ENCODE data around the gene ARHGAP42.

Gene ARHGAP42

DNA sequence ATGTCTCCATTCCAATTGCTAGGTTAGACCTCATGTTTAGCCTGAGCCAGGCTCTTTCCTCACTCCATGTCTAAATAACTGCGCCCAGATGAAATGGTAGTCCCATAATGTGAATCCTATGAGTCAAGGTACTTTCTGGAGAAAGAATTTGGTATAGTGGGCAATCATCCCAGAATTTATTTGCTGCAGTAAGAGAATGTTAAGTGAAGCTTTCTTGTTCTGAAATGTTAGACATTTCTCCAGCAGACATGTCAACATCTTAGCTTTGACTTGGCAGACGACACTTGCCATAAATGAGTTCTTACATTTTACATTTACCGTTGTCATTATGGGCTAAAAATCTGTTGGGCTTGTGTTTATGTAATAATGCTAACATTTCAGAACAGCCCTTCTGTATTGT is 277.3 kb downstream of the ARHGAP42 start:
- H3K4me3 ChIP-seq (ENCODE audit: low read length): no peak overlapping the region
- no peak for DNase-seq (ENCODE audit: low read depth, low spot score)

DNA sequence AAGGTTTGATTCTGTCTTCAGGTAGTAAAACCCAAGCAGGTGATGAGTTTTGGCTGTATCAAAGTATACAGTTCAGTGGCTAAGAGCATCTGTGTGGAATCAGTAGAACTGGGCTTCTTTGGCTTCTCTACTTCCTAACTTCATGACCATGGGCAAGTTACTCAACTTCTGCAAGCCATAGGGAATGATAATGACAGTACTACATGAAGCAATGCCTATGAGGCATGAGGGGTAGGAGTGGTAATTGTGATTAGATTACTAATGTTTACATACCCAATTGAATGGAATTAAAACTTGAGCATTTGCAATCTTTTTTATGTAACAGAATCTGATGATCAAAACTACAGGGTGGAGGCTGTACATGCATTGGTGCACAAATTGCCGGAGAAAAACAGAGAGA is 278.3 kb downstream of the ARHGAP42 start:
- DNase-seq (ENCODE audit: low read depth, low spot score): no peak
- H3K4me3 ChIP-seq (ENCODE audit: low read length): no peak overlapping the region

DNA sequence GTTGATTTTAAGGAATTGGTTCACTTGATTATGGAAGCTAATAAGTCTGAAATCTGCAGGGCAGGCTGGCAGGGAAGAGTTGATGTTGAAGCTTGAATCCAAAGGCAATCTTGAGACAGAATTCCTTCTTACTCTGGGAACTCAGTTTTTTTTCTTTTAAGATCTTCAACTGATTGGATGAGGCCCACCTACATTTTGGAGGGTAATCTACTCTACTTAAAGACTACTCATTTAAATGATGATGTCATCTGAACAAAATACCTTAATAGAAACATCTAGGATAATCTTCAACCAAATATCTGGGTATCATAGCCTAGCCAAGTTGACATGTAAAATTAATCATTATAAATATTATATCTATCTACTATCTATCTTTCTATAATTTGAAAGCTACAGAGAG is 279.3 kb downstream of the ARHGAP42 start:
- DNase-seq (ENCODE audit: low read depth, low spot score): no peak
- H3K4me3 ChIP-seq (ENCODE audit: low read length): no peak overlapping the region

DNA sequence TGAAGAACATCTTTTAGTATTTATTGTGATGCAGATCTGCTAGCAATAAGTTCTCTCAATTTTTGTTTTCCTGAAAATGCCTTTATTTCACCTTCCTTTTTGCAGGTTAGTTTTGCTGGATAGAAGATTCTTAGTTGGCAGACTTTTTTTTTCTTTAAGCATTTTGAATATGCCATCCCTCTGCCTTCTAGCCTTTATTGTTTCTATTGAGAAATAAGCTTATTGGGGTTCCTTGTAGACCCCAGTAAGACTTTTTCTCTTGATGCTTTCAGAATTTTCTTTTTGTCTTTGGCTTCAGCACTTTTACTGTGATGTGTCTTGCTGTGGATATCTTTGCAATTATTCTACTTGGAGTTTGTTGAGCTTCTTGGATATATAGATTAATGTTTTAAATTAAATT is 281.9 kb downstream of the ARHGAP42 start:
- no peak for DNase-seq (ENCODE audit: low read depth, low spot score)

DNA sequence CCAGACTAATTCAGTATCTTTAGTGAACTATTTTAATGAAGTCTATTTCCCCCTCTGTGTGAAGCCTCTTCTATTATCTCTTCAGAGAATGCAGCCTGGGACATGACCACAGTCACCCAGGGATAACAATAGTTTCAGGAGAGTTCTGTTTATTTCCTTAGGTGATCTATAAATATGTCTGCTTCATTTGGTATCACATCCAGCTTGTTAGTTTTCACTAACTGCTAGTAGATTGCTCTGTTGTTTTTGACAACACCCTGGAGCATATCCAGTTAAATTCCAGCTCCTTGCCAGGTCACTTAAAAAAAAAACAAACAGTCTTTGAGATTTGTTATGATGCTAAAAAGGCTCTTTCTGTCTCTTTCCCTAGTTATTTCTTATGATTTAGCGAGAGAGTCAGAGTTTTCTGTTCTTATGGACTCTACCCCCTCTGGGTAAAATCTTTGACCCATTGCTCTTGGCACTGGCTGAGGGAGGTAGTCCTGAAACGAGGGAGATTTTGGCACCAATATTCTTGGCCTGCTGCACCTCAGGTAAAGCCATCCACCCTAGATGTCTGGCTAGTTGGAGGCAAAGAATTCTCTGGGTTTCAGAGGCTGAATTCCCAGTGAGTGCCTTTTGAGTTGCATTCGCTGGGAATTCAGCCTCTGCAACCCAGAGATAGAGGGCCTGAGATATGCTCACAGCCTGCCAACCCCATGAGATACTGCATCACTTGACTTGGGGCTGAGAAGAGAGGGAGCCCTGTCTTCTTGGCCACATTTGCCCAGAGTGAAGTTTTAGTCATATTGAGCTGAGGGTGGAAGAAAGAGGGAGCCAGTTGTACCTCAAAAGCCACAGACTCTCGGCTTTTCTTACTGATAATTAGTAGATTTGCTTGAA is 283.4 kb downstream of the ARHGAP42 start:
- DNase-seq (ENCODE audit: low read depth, low spot score): no peak
- H3K4me3 ChIP-seq (ENCODE audit: low read length): no peak overlapping the region

More for the DNA sequence above, 281.9 kb downstream of the ARHGAP42 start:
- no peak overlapping the region for H3K4me3 ChIP-seq (ENCODE audit: low read length)

DNA sequence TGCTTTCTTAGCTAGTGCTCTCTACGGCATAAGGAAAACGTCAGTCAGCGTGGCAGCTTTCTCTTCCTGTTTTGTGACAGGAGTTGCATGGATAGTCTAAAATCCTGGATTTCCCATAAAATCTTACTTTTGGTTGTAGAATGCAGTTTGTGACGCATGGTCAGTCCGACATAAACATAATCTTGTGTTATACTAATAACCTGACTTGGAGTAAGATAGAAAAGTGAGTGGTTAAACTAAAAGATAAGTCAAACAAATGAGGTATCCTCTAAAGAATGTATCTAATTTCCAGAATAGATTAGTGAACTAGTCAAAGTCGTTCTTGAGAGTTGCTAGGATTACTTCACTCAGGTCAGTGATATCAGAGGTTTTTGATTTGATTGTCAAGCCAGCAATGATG is 285.0 kb downstream of the ARHGAP42 start:
- no peak for DNase-seq (ENCODE audit: low read depth, low spot score)
- no peak overlapping the region for H3K4me3 ChIP-seq (ENCODE audit: low read length)

DNA sequence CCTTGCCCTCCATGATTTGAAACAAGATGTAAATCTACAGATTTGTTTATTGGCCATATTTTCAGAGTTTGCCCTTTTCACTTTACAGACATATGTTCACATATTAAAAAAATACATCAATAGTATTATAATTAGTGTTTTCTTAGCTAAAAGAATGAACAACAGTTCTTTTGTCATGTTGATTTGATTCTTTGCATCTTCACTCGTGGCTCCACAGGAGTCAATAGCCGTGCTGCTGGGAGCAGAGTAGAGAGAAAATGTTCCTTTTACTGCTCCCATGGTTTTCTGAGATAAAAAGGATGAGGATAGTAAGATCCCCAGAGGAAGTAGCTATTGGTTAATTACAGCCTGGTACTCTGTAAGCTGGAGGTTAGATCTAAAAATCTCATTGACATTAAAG is 291.4 kb downstream of the ARHGAP42 start:
- no peak for DNase-seq (ENCODE audit: low read depth, low spot score)
- H3K4me3 ChIP-seq (ENCODE audit: low read length): no peak overlapping the region

DNA sequence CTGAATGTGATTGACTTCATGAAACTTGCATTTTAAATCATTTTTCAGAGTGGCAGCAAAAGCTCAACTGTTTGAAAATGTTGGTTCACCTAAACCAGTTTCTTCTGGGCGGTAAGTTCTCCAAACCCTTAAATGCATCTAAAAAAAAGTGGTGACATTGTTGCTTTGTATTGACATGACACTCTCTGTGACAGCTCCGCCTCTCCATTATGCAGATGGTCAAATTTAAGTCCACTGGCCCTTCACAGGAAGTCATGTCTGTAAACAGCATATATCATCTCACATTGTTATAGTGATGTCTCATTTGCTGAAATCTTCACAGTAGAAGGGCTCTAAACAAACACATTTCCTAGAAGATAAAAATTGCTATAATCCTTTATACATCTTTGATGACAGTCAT is 291.9 kb downstream of the ARHGAP42 start:
- no peak for DNase-seq (ENCODE audit: low read depth, low spot score)
- no peak overlapping the region for H3K4me3 ChIP-seq (ENCODE audit: low read length)

DNA sequence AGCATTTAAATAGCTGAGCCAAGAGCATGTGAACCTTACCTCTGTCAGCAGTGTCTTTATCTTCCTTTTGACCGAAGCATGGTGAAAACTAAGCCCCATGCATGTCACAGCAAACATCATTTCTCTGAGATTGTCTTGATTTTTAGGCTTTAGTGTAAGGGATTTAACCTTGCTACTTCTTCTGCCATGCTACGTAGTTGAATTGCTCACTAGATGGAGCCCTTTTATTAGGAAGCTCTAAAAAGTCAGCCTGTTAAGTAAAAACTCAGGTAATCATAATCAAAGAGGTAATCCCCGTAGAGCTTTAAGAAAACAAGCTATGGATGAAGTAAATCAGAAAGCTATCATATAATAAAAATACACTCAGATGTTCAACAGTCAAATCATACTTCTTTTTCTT is 293.1 kb downstream of the ARHGAP42 start:
- no peak for DNase-seq (ENCODE audit: low read depth, low spot score)
- H3K4me3 ChIP-seq (ENCODE audit: low read length): no peak overlapping the region

DNA sequence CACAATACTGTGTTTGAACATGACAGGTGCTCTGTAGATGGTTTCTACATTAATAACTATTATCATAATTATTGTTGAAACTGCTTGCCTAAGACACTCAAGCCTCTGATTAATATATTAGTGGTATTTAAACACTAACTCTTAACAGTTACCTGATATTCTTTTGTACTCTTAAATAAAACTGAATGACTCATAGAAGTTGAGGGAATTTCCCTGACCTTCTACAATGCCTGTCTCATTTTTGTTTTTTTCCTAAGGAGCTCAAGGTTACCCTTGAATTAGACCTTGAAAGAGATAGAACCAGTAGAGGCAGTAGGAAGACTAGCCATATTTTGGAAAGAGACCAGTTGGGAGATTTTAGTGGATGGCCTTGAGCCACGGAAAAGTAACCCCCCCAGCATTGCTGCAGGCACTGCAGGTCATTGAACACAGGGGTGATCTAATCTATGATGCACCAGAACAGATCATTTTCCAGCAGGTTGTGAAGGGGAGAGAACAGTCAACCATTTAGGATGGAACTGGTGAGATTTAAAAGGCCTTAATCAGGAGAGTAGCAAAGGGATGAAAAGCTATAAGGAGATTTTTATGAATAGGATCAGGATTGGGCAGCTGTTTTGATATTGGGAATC is 294.2 kb downstream of the ARHGAP42 start:
- no peak for DNase-seq (ENCODE audit: low read depth, low spot score)
- no peak overlapping the region for H3K4me3 ChIP-seq (ENCODE audit: low read length)

DNA sequence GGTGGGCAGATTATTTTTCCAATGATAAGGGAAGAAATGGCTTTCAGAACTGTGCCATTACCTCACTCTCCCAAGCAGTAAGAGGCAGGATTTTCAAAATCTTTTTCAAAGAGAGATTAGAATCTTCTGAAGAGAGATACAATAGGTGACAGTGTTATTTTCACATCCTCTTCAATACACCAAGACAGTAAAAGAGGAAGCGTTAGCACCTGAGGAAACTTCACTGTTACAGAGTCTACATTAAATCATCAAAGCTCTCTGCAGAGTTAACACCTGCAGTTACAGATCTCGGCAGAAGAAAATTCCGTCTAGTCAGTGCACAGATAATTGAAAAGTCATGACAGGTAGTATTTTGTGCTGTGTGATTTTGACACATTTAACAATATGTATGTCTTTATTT is 297.6 kb downstream of the ARHGAP42 start:
- no peak overlapping the region for H3K4me3 ChIP-seq (ENCODE audit: low read length)
- no peak for DNase-seq (ENCODE audit: low read depth, low spot score)

DNA sequence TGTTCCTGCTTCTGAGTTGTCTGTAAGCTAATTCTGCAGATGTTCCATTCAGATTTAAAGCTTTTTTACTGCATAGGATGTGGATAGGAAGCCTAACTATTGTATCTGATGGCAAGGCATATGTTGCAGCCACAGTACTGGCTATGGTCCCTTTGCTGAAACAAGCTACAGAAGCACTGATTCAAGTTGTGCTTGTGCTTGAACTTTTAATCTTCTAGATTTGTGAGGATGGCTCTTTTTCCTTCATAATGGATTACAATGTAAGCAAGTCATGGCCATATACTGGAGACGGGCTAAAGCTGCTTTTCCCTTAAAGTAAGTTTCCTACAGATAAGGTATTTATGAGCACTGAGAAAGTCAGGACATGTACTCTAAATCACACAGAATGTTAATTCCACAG is 303.8 kb downstream of the ARHGAP42 start:
- no peak for DNase-seq (ENCODE audit: low read depth, low spot score)
- no peak overlapping the region for H3K4me3 ChIP-seq (ENCODE audit: low read length)

DNA sequence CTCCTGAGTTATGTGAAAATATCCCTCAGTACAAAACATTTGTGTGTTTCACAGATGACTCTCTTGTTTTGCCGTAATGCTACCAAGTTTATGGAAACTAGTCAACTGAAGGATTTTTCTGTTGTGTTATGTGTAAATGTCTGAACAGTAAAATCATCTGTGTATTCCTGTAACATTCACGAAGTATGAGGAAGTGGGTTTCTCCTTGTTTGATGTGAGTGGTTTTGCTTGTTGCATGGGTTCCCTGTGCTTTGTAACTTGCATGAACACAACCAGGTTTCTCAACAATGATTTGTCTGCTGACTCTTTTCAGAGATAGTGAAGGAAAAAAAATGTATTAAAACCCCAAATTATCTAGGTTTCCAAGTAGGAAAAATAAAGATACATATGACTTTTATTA is 304.5 kb downstream of the ARHGAP42 start:
- DNase-seq (ENCODE audit: low read depth, low spot score): peak; percentile 62
- H3K4me3 ChIP-seq (ENCODE audit: low read length): no peak overlapping the region

DNA sequence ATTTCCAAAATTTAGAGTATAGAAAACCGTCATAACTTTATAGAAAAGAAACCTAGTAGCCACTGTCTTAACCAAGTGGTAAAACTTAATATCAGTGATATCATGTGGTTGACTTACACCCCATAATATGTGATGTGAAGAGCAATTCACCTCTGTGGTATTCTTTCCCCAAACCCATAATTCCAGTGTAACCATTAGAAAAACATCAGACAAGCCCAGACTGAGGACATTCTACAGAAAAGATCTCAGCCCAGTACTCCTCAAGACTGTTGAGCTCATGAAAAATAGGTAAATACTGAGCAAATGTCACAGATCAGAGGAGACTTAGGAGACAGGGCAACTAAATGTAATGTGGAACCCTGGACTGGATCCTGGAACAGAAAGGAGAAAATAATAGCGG is 307.9 kb downstream of the ARHGAP42 start:
- no peak for DNase-seq (ENCODE audit: low read depth, low spot score)
- H3K4me3 ChIP-seq (ENCODE audit: low read length): no peak overlapping the region

DNA sequence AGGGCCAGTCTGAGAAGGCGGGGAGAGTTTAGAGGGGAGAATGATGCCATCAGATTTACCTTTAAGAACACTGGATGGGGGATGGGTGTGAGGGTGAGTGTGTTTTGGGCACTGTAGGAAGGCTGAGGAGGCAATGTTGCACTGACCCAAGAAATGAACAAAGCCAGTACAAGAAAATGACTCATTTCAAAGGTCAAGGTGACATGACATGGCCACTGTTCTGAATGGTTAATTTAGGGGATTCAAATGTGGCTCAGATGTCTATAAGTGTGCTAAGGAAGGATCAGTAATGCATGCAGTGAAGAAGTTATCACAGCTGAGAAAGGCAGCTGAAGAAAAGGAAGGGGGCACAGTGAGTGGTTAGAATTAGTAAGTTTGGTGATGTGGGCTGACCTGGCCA is 312.7 kb downstream of the ARHGAP42 start:
- DNase-seq (ENCODE audit: low read depth, low spot score): no peak
- H3K4me3 ChIP-seq (ENCODE audit: low read length): no peak overlapping the region

DNA sequence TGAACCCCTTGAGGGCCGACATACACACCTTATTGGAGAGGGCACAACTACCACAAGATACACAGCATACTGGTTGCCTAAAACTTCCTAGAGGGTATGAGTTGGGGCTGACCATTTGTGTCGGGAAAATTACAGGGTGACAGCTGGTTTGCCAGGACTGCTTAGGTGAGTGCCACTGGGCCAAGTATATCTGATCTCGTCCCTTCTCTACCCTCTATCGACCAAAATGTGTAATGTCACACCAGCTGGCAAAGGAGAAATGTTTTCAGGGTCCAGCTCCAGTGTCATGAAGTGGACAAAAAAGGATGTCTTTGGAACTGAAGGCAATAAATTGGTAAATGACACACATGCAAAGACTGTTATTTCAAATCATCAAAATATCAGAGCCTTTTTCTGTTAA is 316.4 kb downstream of the ARHGAP42 start:
- peak; percentile 3 for DNase-seq (ENCODE audit: low read depth, low spot score)
- H3K4me3 ChIP-seq (ENCODE audit: low read length): no peak overlapping the region

DNA sequence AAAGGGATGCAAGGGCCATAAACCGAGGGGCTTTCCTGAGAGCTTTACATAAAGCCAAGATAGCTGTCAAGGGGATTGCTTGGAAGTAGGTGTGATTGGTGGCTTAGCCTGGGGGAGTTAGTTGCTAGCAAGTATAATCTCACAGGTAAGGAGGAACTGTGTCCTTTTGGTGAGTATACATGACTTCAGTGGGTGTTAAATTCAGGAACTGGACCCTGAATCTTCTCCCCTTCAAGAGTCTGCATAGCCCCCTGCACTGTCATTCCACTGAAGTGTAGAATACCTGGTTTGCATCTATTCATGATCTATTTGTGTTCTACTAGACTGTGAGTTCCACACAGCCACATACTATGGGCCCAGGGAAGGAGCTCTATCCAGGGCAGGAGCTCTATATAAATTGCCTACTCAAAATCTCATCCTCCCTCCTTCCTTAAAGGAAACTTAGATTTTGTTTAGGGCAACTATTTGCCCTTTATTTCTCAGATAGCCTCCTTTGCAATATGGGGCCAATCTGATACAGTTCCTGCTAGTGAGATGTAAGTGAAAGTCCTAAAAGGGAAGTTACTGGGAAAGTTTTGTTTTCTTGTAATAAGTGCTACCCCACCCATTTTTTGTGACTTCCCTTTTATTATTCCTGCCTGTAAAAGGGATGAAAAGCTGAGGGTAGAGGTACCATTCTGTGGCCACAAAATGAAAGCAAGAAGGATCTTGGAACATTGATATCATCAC is 322.0 kb downstream of the ARHGAP42 start:
- no peak overlapping the region for H3K4me3 ChIP-seq (ENCODE audit: low read length)
- DNase-seq (ENCODE audit: low read depth, low spot score): no peak

DNA sequence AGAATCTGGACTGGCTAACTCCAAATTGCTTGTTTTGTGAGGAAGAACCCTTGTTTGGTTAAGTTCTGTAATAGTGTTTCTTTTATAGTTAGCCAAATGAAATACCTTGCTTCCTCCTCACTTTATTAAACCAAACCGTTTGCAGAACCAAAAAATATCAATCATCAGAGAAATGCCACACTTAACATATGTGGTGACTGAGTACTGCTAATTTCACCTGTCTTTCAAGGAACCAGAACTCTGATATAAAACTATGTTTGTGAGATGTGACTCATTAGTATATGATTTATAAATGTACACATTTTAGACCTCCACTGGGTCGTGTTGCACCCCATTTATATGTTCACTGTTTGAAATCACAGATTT is 322.6 kb downstream of the ARHGAP42 start:
- no peak overlapping the region for H3K4me3 ChIP-seq (ENCODE audit: low read length)
- DNase-seq (ENCODE audit: low read depth, low spot score): no peak

DNA sequence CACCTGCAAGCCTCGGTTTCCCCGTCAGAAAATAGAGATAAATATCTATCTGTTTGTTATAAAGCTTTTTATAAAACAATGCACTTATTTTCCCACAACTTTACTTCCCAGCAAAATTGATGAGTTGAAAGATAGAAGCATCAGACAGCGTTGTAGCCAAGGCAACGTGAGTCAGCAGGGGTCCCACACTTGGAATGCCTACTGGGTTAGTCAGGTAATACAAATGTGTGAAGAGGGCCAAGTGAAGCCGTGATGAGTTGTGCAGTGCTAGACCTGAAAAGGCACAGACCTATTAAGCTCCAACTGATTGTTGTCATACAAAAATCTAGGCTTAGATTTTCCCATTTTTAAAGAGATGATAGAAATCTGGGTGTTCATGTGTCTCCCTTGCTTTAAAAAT is 323.8 kb downstream of the ARHGAP42 start:
- no peak for DNase-seq (ENCODE audit: low read depth, low spot score)
- H3K4me3 ChIP-seq (ENCODE audit: low read length): no peak overlapping the region

DNA sequence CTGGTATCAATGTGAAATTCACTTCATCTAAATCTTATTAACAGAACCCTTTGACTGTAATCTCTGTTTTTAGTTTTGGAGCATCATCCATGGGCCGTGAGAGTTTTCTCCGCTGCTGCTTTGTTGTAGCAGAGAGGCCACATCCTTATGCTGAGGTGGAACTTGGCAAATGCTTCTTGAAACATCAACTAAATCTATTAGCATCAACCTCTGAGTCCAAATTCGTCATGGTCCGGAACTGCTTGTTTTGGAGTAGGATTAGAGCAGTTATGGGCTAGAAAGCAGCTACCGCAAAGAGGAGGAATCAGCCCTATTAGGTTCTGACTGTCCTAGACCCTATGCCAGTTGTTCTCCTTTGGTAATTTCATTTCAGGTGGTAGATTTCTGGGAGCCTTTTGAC is 324.8 kb downstream of the ARHGAP42 start:
- H3K4me3 ChIP-seq (ENCODE audit: low read length): no peak overlapping the region
- DNase-seq (ENCODE audit: low read depth, low spot score): no peak

All from Jurkat, Clone E6-1 (cell line).